ENCODE results near the gene TRAF2. TPM values are rescaled to one million over a fixed set of nuclear protein-coding genes. Genes with fewer than 3 reads are reported as not detected.
"Not testable (repeated sequence)": the region's sequence is repeated elsewhere in the genome, so short reads cannot be mapped to it uniquely, and the experiment has no call there.

TRAF2 gene
- total RNA-seq, 1 donor: 6.2 TPM

- TF ChIP-seq, protein P1, sequence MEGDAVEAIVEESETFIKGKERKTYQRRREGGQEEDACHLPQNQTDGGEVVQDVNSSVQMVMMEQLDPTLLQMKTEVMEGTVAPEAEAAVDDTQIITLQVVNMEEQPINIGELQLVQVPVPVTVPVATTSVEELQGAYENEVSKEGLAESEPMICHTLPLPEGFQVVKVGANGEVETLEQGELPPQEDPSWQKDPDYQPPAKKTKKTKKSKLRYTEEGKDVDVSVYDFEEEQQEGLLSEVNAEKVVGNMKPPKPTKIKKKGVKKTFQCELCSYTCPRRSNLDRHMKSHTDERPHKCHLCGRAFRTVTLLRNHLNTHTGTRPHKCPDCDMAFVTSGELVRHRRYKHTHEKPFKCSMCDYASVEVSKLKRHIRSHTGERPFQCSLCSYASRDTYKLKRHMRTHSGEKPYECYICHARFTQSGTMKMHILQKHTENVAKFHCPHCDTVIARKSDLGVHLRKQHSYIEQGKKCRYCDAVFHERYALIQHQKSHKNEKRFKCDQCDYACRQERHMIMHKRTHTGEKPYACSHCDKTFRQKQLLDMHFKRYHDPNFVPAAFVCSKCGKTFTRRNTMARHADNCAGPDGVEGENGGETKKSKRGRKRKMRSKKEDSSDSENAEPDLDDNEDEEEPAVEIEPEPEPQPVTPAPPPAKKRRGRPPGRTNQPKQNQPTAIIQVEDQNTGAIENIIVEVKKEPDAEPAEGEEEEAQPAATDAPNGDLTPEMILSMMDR (IDR thresholded peaks at IDR 0.05; ENCODE audit: extremely low read depth, low read depth, low read length): no peak
- no peaks in the 10 kb centered on the region for H3K9me3 ChIP-seq (ENCODE audit: low read depth, low read length)
- H2AFZ ChIP-seq (ENCODE audit: low read length): no peak overlapping the region
Observed at GRCh38 chr9:136867917-136868316, 18.4 kb upstream of the TRAF2 start.

GRCh38 chr9:136868644-136869043 is 17.7 kb upstream of the TRAF2 start:
- Histone ChIP-seq H3K36me3 (ENCODE audit: insufficient read depth, low read length) (peaks cover 8% of the 10 kb centered on the region), H3K4me2 (ENCODE audit: insufficient read depth, low read length) (no peak overlapping the region), H3K4me3 (ENCODE audit: insufficient read depth, low read length) (no peak overlapping the region), H3K79me2 (ENCODE audit: insufficient read depth, low read length) (peaks cover 23% of the 10 kb centered on the region), H3K27me3 (ENCODE audit: insufficient read depth, low read length) (no peaks in the 10 kb centered on the region), H3K27ac (ENCODE audit: low read depth, low read length) (no peak overlapping the region), H4K20me1 (ENCODE audit: insufficient read depth, low read length) (peaks cover 10% of the 10 kb centered on the region), H2AFZ (ENCODE audit: low read length) (no peak overlapping the region), H3K9me3 (ENCODE audit: low read depth, low read length) (no peaks in the 10 kb centered on the region), H3K4me1 (ENCODE audit: insufficient read depth, low read length) (peaks cover 4% of the 10 kb centered on the region)
- peak; percentile 78 for DNase-seq (ENCODE audit: insufficient read length, low spot score, missing footprints)
- TF ChIP-seq, protein P1 (IDR thresholded peaks at IDR 0.05; ENCODE audit: extremely low read depth, low read depth, low read length): no peak

More at GRCh38 chr9:136867917-136868316, 18.4 kb upstream of the TRAF2 start:
- Histone ChIP-seq H3K4me1 (ENCODE audit: insufficient read depth, low read length) (peaks cover 4% of the 10 kb centered on the region), H3K27me3 (ENCODE audit: insufficient read depth, low read length) (no peaks in the 10 kb centered on the region), H4K20me1 (ENCODE audit: insufficient read depth, low read length) (peaks cover 10% of the 10 kb centered on the region), H3K4me3 (ENCODE audit: insufficient read depth, low read length) (no peak overlapping the region), H3K36me3 (ENCODE audit: insufficient read depth, low read length) (peaks cover 15% of the 10 kb centered on the region), H3K4me2 (ENCODE audit: insufficient read depth, low read length) (no peak overlapping the region), H3K27ac (ENCODE audit: low read depth, low read length) (no peak overlapping the region), H3K79me2 (ENCODE audit: insufficient read depth, low read length) (peaks cover 30% of the 10 kb centered on the region)
- DNase-seq (ENCODE audit: insufficient read length, low spot score, missing footprints): no peak

DNA sequence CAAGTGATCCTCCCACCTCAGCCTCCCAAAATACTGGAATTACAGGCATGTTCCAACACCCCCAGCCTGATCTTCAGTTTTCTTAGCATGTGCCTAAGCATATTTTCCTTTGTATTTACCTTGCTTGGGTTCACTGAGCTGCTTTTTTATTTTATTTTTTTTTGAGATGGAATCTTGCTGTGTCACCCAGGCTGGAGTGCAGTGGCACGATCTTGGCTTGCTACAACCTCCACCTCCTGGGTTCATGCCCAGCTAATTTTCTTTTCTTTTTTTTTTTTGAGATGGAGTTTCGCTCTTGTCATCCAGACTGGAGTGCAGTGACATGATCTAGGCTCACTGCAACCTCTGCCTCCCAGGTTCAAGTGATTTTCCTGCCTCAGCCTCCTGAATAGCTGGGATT is 16.7 kb upstream of the TRAF2 start:
- H4K20me1 ChIP-seq (ENCODE audit: insufficient read depth, low read length); DNase-seq (ENCODE audit: insufficient read length, low spot score, missing footprints); H3K36me3 ChIP-seq (ENCODE audit: insufficient read depth, low read length); H2AFZ ChIP-seq (ENCODE audit: low read length); H3K27me3 ChIP-seq (ENCODE audit: insufficient read depth, low read length); H3K4me1 ChIP-seq (ENCODE audit: insufficient read depth, low read length); H3K4me3 ChIP-seq (ENCODE audit: insufficient read depth, low read length); H3K4me2 ChIP-seq (ENCODE audit: insufficient read depth, low read length); H3K27ac ChIP-seq (ENCODE audit: low read depth, low read length); H3K9me3 ChIP-seq (ENCODE audit: low read depth, low read length): not testable (repeated sequence)
- peaks cover 16% of the 10 kb centered on the region for H3K79me2 ChIP-seq (ENCODE audit: insufficient read depth, low read length)

DNA sequence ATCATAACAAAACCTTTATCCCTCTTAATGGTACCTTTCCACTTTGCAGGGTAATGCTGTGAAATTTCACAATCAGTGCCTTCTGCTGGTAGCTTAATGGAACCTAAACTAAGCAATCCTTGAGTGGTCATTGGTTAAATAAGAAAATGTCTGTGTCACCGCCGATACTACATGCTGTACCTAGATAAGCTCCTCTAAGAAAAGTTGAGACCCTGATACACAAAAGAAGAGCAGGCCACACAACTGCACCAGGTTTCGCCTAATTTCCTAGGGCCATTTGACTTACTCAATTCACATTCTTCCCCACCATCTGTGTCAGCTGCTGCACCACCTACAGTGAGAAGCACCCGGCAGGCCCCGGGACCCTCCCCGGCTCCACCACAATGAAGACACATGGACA is 11.2 kb upstream of the TRAF2 start:
- Histone ChIP-seq H3K4me3 (ENCODE audit: insufficient read depth, low read length) (no peak overlapping the region), H3K79me2 (ENCODE audit: insufficient read depth, low read length) (no peaks in the 10 kb centered on the region), H3K9me3 (ENCODE audit: low read depth, low read length) (no peaks in the 10 kb centered on the region), H2AFZ (ENCODE audit: low read length) (no peak overlapping the region), H3K36me3 (ENCODE audit: insufficient read depth, low read length) (no peaks in the 10 kb centered on the region), H4K20me1 (ENCODE audit: insufficient read depth, low read length) (no peaks in the 10 kb centered on the region), H3K27me3 (ENCODE audit: insufficient read depth, low read length) (no peaks in the 10 kb centered on the region), H3K4me2 (ENCODE audit: insufficient read depth, low read length) (no peak overlapping the region), H3K27ac (ENCODE audit: low read depth, low read length) (no peak overlapping the region), H3K4me1 (ENCODE audit: insufficient read depth, low read length) (no peaks in the 10 kb centered on the region)
- peak; percentile 23 for DNase-seq (ENCODE audit: insufficient read length, low spot score, missing footprints)
- TF ChIP-seq, protein P1 (IDR thresholded peaks at IDR 0.05; ENCODE audit: extremely low read depth, low read depth, low read length): no peak
